Stomach (tissue), 4 donors: ENCODE measurements around the gene CRHR1.

Experiments used
- EP300 ChIP-seq: sonication (generic); formaldehyde crosslinking; IDR thresholded peaks from one replicate; pipeline ENCODE4 v1.6.1; 2017; ENCODE audit warnings: antibody characterized with exemption
- POLR2A ChIP-seq, 4 donors: fragments of 450-650 bp; IDR thresholded peaks; one replicate each; pipeline ENCODE4 v1.6.1; 2016; ENCODE audit warnings: antibody characterized with exemption in 4 of 4, control low read depth in 2 of 4, mild to moderate bottlenecking in 1 of 4, moderate library complexity in 1 of 4
- POLR2AphosphoS5 ChIP-seq, 3 donors: sonication (generic); formaldehyde crosslinking; IDR thresholded peaks; one replicate each; pipeline ENCODE4 v1.6.1; 2016; ENCODE audit warnings: antibody characterized with exemption in 3 of 3
- TF ChIP-seq, protein P1 (sequence below), 7 experiments: fragments of 450-650 bp in 4 of 7; fragments of 200-600 bp in 3 of 7; sonication (generic) in 3 of 7; IDR thresholded peaks; one replicate each; pipeline ENCODE4 v1.5.1; 2016 to 2019; ENCODE audit warnings: antibody characterized with exemption in 7 of 7, control low read depth in 2 of 7, mild to moderate bottlenecking in 1 of 7

DNA sequence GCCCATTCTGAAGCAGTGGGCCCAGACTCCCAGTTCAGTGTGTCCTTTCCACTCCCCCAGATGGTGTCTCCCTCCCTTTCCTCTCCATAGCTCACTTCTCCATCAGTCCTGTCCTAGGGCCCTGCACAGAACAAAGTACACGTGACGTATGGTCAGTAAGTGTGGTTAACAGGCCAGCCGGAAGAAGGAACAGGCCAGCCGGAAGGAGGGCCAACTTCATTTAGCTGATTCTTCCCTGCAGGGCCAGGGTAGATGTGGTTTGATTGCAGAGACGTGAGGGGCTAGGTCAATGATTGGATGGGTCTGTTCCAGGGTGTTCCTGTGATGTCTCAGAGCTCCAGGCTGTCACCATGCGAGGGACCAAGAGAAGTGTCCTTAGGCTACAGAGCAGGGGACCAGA lies 31.6 kb downstream of the CRHR1 start:
- TF ChIP-seq, protein P1, sequence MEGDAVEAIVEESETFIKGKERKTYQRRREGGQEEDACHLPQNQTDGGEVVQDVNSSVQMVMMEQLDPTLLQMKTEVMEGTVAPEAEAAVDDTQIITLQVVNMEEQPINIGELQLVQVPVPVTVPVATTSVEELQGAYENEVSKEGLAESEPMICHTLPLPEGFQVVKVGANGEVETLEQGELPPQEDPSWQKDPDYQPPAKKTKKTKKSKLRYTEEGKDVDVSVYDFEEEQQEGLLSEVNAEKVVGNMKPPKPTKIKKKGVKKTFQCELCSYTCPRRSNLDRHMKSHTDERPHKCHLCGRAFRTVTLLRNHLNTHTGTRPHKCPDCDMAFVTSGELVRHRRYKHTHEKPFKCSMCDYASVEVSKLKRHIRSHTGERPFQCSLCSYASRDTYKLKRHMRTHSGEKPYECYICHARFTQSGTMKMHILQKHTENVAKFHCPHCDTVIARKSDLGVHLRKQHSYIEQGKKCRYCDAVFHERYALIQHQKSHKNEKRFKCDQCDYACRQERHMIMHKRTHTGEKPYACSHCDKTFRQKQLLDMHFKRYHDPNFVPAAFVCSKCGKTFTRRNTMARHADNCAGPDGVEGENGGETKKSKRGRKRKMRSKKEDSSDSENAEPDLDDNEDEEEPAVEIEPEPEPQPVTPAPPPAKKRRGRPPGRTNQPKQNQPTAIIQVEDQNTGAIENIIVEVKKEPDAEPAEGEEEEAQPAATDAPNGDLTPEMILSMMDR (IDR thresholded peaks at IDR 0.05): no peak
- no peak for TF ChIP-seq POLR2A (IDR thresholded peaks at IDR 0.05)
- no peak for TF ChIP-seq EP300
- TF ChIP-seq POLR2AphosphoS5 (IDR thresholded peaks at IDR 0.05): no peak
